Right lung (tissue), 10 donors: ENCODE results near the gene NAIP. TPM values are rescaled to one million over a fixed set of nuclear protein-coding genes. Genes with fewer than 3 reads are reported as not detected.
"Not testable (repeated sequence)": the region's sequence is repeated elsewhere in the genome, so short reads cannot be mapped to it uniquely, and the experiment has no call there.

ENCODE experiments used
- DNase-seq, 2 donors: peaks; one replicate each; pipeline ENCODE4 v3.0.0-alpha.2; 2013
- long read RNA-seq, 8 donors: transcript quantifications; one replicate each; lab custom pipeline, GENCODE V29; 2026
- polyA plus RNA-seq, 5 donors: library from polyadenylated mRNA; unstranded; fragments of 120-200 nt; gene quantifications; one replicate each; pipeline versions ENCODE4 v1.2.1 to v1.2.3, GENCODE V29; 2013; ENCODE audit warnings: inconsistent platforms in 1 of 5, low replicate concordance in 1 of 5; ENCODE audit not compliant: insufficient read length in 5 of 5, insufficient read depth in 1 of 5

The NAIP gene, protein sequence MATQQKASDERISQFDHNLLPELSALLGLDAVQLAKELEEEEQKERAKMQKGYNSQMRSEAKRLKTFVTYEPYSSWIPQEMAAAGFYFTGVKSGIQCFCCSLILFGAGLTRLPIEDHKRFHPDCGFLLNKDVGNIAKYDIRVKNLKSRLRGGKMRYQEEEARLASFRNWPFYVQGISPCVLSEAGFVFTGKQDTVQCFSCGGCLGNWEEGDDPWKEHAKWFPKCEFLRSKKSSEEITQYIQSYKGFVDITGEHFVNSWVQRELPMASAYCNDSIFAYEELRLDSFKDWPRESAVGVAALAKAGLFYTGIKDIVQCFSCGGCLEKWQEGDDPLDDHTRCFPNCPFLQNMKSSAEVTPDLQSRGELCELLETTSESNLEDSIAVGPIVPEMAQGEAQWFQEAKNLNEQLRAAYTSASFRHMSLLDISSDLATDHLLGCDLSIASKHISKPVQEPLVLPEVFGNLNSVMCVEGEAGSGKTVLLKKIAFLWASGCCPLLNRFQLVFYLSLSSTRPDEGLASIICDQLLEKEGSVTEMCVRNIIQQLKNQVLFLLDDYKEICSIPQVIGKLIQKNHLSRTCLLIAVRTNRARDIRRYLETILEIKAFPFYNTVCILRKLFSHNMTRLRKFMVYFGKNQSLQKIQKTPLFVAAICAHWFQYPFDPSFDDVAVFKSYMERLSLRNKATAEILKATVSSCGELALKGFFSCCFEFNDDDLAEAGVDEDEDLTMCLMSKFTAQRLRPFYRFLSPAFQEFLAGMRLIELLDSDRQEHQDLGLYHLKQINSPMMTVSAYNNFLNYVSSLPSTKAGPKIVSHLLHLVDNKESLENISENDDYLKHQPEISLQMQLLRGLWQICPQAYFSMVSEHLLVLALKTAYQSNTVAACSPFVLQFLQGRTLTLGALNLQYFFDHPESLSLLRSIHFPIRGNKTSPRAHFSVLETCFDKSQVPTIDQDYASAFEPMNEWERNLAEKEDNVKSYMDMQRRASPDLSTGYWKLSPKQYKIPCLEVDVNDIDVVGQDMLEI (N-terminal part only)
- 10 to 100 TPM; 29.0 to 49.5 (median 47.2) TPM for polyA plus RNA-seq
- long read RNA-seq, donor 1 = 0 reads
- long read RNA-seq, donor 2 = 0 reads
- long read RNA-seq, donor 3, full-length matches to known transcripts = 2 of 11 reads
- long read RNA-seq, donor 3, partial matches to known transcripts = 9 of 11 reads
- long read RNA-seq, donor 3, other reads (novel, unspliced or antisense) = 0 of 11 reads
- long read RNA-seq, donor 4 = 0 reads
- long read RNA-seq, donor 5, full-length matches to known transcripts = 1 of 1 reads
- long read RNA-seq, donor 5, partial matches to known transcripts = 0 of 1 reads
- long read RNA-seq, donor 5, other reads (novel, unspliced or antisense) = 0 of 1 reads
- long read RNA-seq, donor 6 = 0 reads
- long read RNA-seq, donor 7, full-length matches to known transcripts = 1 of 6 reads
- long read RNA-seq, donor 7, partial matches to known transcripts = 5 of 6 reads
- long read RNA-seq, donor 7, other reads (novel, unspliced or antisense) = 0 of 6 reads
- long read RNA-seq, donor 8, full-length matches to known transcripts = 1 of 1 reads
- long read RNA-seq, donor 8, partial matches to known transcripts = 0 of 1 reads
- long read RNA-seq, donor 8, other reads (novel, unspliced or antisense) = 0 of 1 reads

GRCh38 chr5:71025289-71025953 lies at the start of gene NAIP:
TSS of gene NAIP (minus strand) at chr5:71025339. CDS start at chr5:71012915, 12,424 bp downstream.
- DNase-seq = not testable (repeated sequence)

DNA sequence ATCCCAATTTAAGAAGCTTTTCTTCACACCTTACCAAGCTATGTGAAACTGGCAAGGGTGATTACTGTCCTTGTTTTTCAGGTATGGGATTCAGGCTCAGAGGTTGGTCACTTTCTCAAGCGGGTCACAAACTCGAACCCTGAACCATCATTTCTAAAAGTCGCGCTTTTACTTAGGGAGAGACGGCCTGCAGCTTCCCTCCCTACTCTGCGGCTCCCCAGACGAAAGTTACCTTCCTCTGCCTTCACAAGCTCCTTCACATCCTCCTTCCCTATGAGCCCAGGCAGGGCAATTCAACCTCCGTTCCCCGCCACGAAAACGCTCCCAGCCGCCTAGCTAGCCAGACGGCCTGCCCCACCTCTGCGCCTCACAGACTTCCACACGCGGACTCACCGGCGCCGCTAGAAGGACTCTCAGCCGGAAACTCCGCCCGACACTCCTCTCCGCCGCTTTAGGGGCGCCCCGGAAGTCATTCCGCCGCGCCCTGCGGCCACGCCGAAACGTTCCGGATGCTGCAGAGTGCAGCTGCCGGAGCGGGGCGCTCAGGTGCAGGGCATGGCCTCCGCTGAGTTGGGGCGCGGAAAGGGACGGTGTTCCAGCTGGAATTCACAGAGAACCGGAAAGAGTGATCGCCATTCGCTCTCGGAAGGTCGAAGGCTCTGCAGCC lies 42.3 kb upstream of the NAIP start, which contains the start of gene GTF2H2:
GTF2H2 (minus strand) TSS at position 415 of the 667 bp plus-strand sequence. CDS start 4,913 bp downstream, outside the sequence.
- DNase-seq = not testable (repeated sequence)

GRCh38 chr5:71061322-71061721 lies 36.2 kb upstream of the NAIP start:
- DNase-seq = not testable (repeated sequence)

DNA sequence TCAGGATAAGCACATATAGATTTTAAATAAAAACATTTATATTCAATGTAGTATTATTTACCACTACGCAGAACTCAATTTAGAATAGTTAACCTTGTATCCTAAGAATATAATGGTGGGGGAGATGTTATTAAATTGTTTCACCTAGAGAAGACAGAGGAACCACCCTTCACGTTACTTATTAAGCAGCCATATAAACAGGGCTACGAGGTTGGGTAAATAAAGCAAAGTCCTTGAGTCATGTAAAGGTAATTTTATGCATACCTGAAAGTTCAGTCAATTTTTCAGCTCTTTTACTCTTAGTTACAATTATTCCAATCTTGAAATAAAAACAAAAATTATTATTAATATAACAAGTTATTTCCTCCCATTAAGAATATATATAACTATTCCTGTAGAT lies 34.3 kb upstream of the NAIP start:
- not testable (repeated sequence) for DNase-seq

DNA sequence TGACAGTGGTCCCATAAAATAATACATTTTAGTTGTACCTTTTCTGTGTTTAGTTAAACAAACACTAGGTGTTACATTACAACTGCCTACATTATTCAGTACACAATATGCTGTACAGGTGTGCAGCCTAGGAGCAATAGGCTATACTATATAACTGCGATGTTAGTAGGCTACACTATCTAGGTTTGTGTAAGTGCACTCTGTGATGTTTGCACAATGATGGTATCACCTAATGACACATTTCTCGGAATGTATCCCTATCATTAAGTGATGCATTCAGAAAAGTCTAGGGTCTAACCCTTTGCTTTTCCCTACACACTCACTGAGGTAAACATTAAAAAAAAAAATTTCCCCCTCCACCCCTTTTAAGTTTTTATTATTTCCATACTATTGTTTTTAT lies 19.7 kb upstream of the NAIP start:
- DNase-seq = not testable (repeated sequence)

GRCh38 chr5:71044128-71044527 lies 19.0 kb upstream of the NAIP start:
- not testable (repeated sequence) for DNase-seq

GRCh38 chr5:71031046-71031776 lies 6.1 kb upstream of the NAIP start:
- DNase-seq = not testable (repeated sequence)

- not testable (repeated sequence) for DNase-seq
Measured at GRCh38 chr5:71020643-71021042, 4.5 kb downstream of the NAIP start.

DNA sequence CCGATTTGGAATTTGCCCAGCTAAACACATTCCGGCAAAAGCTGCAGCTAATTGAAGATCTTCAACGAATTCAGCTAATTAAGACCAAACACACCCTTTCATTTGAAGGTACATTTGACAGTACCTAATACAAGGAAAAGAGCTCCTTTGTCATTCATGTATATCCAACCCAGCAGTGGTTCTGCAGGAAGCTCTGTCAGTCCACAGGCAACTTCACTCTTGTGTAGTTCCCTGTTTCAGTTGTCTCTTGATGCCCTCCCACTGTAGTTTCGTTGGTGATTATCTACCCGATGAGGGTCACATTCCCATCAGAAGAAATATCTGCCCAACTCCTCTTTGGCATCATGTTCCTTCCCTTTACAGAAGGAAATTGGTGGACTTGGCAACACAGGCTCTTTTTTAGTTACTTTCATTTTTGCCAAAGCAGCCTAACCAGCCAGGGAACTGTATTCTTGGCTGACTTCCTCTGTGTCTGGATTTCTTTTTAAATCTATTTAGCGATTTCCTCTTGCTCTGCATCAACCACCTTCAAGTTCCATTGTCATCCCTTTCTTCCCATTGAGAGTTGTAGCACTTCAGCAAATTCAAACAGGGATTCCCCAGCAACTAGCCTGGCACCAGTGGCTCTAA lies 6.6 kb downstream of the NAIP start:
- DNase-seq = not testable (repeated sequence)

- DNase-seq = no peak
Measured at GRCh38 chr5:71014176-71014575, 11.0 kb downstream of the NAIP start.

GRCh38 chr5:71013575-71013974 lies 11.6 kb downstream of the NAIP start:
- DNase-seq = no peak

DNA sequence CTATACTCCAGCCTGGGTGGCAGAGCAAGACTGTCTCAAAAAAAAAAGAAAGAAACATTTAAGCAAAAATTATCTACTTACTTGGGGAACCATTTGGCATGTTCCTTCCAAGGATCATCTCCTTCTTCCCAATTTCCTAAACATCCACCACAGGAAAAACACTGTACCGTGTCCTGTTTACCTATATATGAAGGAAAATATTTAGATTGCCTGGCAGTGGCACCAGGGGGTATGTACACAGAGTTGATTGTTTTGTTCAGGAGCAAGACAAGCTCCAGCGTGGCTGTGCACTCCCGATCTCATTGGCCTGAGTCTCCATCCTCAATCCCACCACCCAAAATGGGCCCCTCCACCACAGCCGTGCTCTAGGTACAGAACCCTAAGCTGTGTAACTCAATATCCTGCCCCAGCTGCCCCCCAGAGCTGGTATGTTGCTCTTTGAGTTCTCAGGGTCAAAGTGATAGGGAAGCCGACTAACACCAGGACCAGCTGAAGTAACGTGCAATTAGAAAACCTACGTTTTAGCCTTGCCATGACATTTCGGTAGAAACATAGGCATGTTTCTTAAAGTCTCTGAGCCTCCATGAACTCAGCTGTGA lies 13.8 kb downstream of the NAIP start:
- DNase-seq = no peak

- DNase-seq = not testable (repeated sequence)
Measured at GRCh38 chr5:71006983-71007382, 18.2 kb downstream of the NAIP start.

DNA sequence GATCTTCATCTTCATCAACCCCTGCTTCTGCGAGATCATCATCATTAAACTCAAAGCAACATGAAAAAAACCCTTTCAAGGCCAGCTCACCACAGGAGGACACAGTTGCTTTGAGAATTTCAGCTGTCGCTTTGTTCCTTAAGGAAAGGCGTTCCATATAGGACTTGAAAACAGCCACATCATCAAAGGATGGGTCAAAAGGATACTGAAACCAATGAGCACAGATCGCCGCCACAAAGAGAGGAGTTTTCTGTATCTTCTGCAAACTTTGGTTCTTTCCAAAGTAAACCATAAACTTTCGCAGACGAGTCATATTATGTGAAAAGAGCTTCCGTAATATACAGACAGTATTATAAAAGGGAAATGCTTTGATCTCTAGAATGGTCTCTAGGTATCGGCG lies 40.3 kb downstream of the NAIP start:
- not testable (repeated sequence) for DNase-seq

- DNase-seq = not testable (repeated sequence)
Measured at GRCh38 chr5:70967220-70967619, 57.9 kb downstream of the NAIP start.

DNA sequence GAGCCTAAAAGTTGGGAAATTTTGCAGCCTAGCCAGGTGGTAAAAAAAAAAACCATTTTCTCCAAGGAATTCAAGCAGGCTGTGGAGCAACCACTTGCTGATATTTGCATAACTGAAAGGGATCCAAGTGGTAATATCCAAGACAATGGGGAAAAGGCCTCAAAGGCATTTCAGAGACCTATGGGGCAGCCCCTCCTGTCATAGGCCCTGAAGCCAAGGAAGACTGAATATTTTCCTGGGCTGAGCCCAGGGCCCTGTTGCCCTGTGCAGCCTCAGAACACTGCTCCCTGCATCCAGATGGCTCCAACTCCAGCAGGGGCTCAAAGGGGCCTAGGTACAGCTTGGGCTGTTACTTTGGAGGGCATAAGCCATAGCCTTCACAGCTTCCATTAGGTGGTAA lies 60.6 kb downstream of the NAIP start:
- DNase-seq = not testable (repeated sequence)

GRCh38 chr5:70953068-70953467 lies 72.1 kb downstream of the NAIP start:
- DNase-seq = not testable (repeated sequence)

DNA sequence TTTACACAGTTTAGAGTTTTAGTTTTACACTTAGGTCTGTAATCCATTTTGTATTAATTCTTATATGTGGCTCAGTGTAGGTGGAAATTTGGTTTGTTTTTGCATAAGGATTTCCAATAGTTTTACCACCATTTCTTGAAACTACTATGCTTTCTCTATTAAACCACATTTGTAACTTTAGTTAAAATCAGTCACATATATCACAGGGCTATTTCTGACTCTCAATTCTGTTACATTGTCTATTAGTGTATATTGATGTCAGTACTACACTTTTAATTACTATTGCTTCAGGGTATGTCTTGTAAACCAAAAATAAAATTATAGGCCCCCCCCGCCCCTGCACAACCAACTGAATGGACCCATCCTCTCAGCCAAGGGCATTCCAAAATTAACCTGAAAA lies 92.6 kb downstream of the NAIP start:
- not testable (repeated sequence) for DNase-seq
